Osteoblast (primary cell): ENCODE data around the gene SCUBE1. TPM values are rescaled to one million over a fixed set of nuclear protein-coding genes. Genes with fewer than 3 reads are reported as not detected.
"Not testable (repeated sequence)": the region's sequence is repeated elsewhere in the genome, so short reads cannot be mapped to it uniquely, and the experiment has no call there.

Experiments
- DNase-seq: peaks from one replicate; pipeline ENCODE4 v3.0.0; 2011; ENCODE audit warnings: low spot score, mixed read lengths; ENCODE audit not compliant: insufficient read length; ENCODE audit errors: missing footprints
- H2AFZ ChIP-seq: 2 replicates; pipeline ENCODE4 v1.6.0; 2011; ENCODE audit warnings: mild to moderate bottlenecking, low read length
- H3K27ac ChIP-seq: 2 replicates; pipeline ENCODE4 v1.5.1; 2011; ENCODE audit warnings: mild to moderate bottlenecking, low read depth, low read length, moderate library complexity
- H3K27me3 ChIP-seq: 2 replicates; pipeline ENCODE4 v1.6.0; 2012; ENCODE audit warnings: mild to moderate bottlenecking, control low read depth, inconsistent platforms, low read length, moderate library complexity; ENCODE audit not compliant: insufficient read depth
- H3K36me3 ChIP-seq: 2 replicates; pipeline ENCODE4 v1.5.1; 2011; ENCODE audit warnings: mild to moderate bottlenecking, low read length, control low read depth, moderate library complexity; ENCODE audit not compliant: insufficient read depth
- H3K4me1 ChIP-seq: 2 replicates; pipeline ENCODE4 v1.5.1; 2011; ENCODE audit warnings: mild to moderate bottlenecking, low read length, control low read depth, moderate library complexity; ENCODE audit not compliant: insufficient read depth
- H3K4me2 ChIP-seq: 2 replicates; pipeline ENCODE4 v1.6.0; 2011; ENCODE audit warnings: mild to moderate bottlenecking, low read length; ENCODE audit not compliant: insufficient read depth
- H3K4me3 ChIP-seq: fragments of 200-600 bp; sonication (generic); 3 replicates; pipeline ENCODE4 v1.5.1; 2012; ENCODE audit warnings: mild to moderate bottlenecking, low read length, inconsistent platforms; ENCODE audit not compliant: insufficient read depth
- H3K79me2 ChIP-seq: 2 replicates; pipeline ENCODE4 v1.6.0; 2012; ENCODE audit warnings: mild to moderate bottlenecking, low read length, control low read depth, inconsistent platforms; ENCODE audit not compliant: insufficient read depth
- H3K9me3 ChIP-seq: 2 replicates; pipeline ENCODE4 v1.5.1; 2011; ENCODE audit warnings: low read depth, low read length, control low read depth
- H4K20me1 ChIP-seq: 2 replicates; pipeline ENCODE4 v1.6.0; 2012; ENCODE audit warnings: mild to moderate bottlenecking, low read length, control low read depth; ENCODE audit not compliant: insufficient read depth
- total RNA-seq: library from RNA; depleted of rRNA; stranded (reverse); fragments of >200 nt; gene quantifications from 2 replicates; pipeline ENCODE4 v1.2.3, GENCODE V29; 2012
- TF ChIP-seq, protein P1 (sequence below): IDR thresholded peaks from 2 replicates; pipeline ENCODE4 v1.5.1; 2011; ENCODE audit warnings: mild to moderate bottlenecking, low read depth, low read length, moderate library complexity; ENCODE audit errors: extremely low read depth

The SCUBE1 gene
- total RNA-seq, 1 donor, result 2.2 TPM

GRCh38 chr22:43287441-43287840 lies 55.7 kb downstream of the SCUBE1 start:
- Histone ChIP-seq H3K9me3 (no peaks in the 10 kb centered on the region), H3K79me2 (no peaks in the 10 kb centered on the region), H3K27me3 (peaks cover 13% of the 10 kb centered on the region), H3K4me1 (no peaks in the 10 kb centered on the region), H4K20me1 (no peaks in the 10 kb centered on the region), H3K4me2 (no peak overlapping the region), H3K4me3 (no peak overlapping the region), H3K36me3 (no peaks in the 10 kb centered on the region), H3K27ac (no peak overlapping the region), H2AFZ (no peak overlapping the region)
- TF ChIP-seq, protein P1, sequence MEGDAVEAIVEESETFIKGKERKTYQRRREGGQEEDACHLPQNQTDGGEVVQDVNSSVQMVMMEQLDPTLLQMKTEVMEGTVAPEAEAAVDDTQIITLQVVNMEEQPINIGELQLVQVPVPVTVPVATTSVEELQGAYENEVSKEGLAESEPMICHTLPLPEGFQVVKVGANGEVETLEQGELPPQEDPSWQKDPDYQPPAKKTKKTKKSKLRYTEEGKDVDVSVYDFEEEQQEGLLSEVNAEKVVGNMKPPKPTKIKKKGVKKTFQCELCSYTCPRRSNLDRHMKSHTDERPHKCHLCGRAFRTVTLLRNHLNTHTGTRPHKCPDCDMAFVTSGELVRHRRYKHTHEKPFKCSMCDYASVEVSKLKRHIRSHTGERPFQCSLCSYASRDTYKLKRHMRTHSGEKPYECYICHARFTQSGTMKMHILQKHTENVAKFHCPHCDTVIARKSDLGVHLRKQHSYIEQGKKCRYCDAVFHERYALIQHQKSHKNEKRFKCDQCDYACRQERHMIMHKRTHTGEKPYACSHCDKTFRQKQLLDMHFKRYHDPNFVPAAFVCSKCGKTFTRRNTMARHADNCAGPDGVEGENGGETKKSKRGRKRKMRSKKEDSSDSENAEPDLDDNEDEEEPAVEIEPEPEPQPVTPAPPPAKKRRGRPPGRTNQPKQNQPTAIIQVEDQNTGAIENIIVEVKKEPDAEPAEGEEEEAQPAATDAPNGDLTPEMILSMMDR, result no peak
- no peak for DNase-seq

DNA sequence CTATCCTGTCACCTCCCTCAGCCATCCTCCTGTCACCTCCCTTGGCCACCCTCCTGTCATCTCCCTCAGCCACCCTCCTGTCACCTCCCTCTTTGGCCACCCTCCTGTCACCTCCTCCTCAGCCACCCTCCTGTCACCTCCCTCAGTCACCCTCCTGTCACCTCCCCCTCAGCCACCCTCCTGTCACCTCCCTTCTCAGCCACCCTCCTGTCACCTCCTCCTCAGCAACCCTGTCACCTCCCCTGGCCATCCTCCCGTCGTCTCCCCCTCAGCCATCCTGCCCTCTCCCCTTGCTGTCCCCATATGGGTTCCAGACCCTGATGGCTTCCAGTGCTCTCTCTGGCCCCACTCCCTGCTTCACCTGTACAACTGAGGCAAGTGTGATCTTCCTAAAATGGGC lies 61.8 kb downstream of the SCUBE1 start:
- no peak overlapping the region for H3K27ac ChIP-seq
- no peaks in the 10 kb centered on the region for H3K36me3 ChIP-seq
- no peaks in the 10 kb centered on the region for H3K9me3 ChIP-seq
- no peak overlapping the region for H2AFZ ChIP-seq
- TF ChIP-seq, protein P1, result no peak
- no peaks in the 10 kb centered on the region for H3K79me2 ChIP-seq
- no peaks in the 10 kb centered on the region for H4K20me1 ChIP-seq
- no peak overlapping the region for H3K4me3 ChIP-seq
- H3K4me1 ChIP-seq, result no peaks in the 10 kb centered on the region
- H3K27me3 ChIP-seq, result peaks cover 2% of the 10 kb centered on the region
- DNase-seq, result no peak
- no peak overlapping the region for H3K4me2 ChIP-seq

GRCh38 chr22:43280523-43280886 lies 62.7 kb downstream of the SCUBE1 start:
- H3K79me2 ChIP-seq, H3K4me2 ChIP-seq, H3K27ac ChIP-seq: not testable (repeated sequence)

GRCh38 chr22:43279867-43280522 lies 63.2 kb downstream of the SCUBE1 start:
- Histone ChIP-seq H3K4me2 (no peak overlapping the region), H3K27me3 (peaks cover 2% of the 10 kb centered on the region), H3K4me3 (no peak overlapping the region), H3K36me3 (no peaks in the 10 kb centered on the region), H2AFZ (no peak overlapping the region), H3K79me2 (no peaks in the 10 kb centered on the region), H3K27ac (no peak overlapping the region), H3K4me1 (no peaks in the 10 kb centered on the region), H4K20me1 (no peaks in the 10 kb centered on the region), H3K9me3 (no peaks in the 10 kb centered on the region)
- TF ChIP-seq, protein P1, result no peak
- DNase-seq, result no peak

More at GRCh38 chr22:43280523-43280886, 62.7 kb downstream of the SCUBE1 start:
- not testable (repeated sequence) for H2AFZ ChIP-seq, H3K27me3 ChIP-seq, H3K4me1 ChIP-seq, DNase-seq, H4K20me1 ChIP-seq, H3K36me3 ChIP-seq, H3K4me3 ChIP-seq, H3K9me3 ChIP-seq
